Vagina (tissue), 2 donors: ENCODE results near the gene VPS25. TPM values are rescaled to one million over a fixed set of nuclear protein-coding genes. Genes with fewer than 3 reads are reported as not detected.

ENCODE experiments used
- DNase-seq, 2 donors: peaks; one replicate each; pipeline ENCODE4 v3.0.0-alpha.2; 2017; ENCODE audit errors: extremely low spot score in 2 of 2
- H3K27ac ChIP-seq: fragments of 200-600 bp; sonication (generic); one replicate; pipeline ENCODE4 v1.5.1; 2019
- H3K27me3 ChIP-seq: fragments of 200-600 bp; sonication (generic); one replicate; pipeline ENCODE4 v1.5.1; 2019
- H3K36me3 ChIP-seq, 2 donors: fragments of 200-600 bp; sonication (generic); one replicate each; pipeline ENCODE4 v1.5.1; 2017 to 2019
- H3K4me1 ChIP-seq: fragments of 200-600 bp; sonication (generic); one replicate; pipeline ENCODE4 v1.5.1; 2019
- H3K4me3 ChIP-seq, 2 donors: fragments of 200-600 bp; sonication (generic); 1 replicate in 1 of 2; 2 replicates in 1 of 2; pipeline ENCODE4 v1.5.1; 2016 to 2019
- H3K9me3 ChIP-seq: fragments of 200-600 bp; sonication (generic); one replicate; pipeline ENCODE4 v1.5.1; 2019
- CTCF ChIP-seq, 3 experiments: fragments of 450-650 bp in 2 of 3; fragments of 200-600 bp in 1 of 3; sonication (generic) in 1 of 3; IDR thresholded peaks; one replicate each; pipeline ENCODE4 v1.5.1; 2017 to 2019; ENCODE audit warnings: antibody characterized with exemption in 3 of 3, mild to moderate bottlenecking in 2 of 3, moderate library complexity in 2 of 3
- POLR2A ChIP-seq, 2 donors: fragments of 450-650 bp; IDR thresholded peaks; one replicate each; pipeline ENCODE4 v1.6.1; 2017; ENCODE audit warnings: antibody characterized with exemption in 2 of 2, mild to moderate bottlenecking in 2 of 2, moderate library complexity in 2 of 2
- POLR2AphosphoS5 ChIP-seq, 2 donors: sonication (generic); formaldehyde crosslinking; IDR thresholded peaks; one replicate each; pipeline ENCODE4 v1.9.0; 2017; ENCODE audit warnings: antibody characterized with exemption in 2 of 2, mild to moderate bottlenecking in 2 of 2, low read depth in 1 of 2; ENCODE audit not compliant: insufficient read depth in 1 of 2
- intact Hi-C: fragments of 100-400 bp; cut with DNase I; formaldehyde crosslinking; loops from one replicate; pipeline ENCODE4 v1.15.1; 2023
- total RNA-seq: library from RNA; depleted of rRNA; stranded (reverse); fragments of >200 nt; gene quantifications from one replicate; pipeline ENCODE4 v1.2.3, GENCODE V29; 2016

VPS25 gene
- total RNA-seq, 1 donor from 2014 or later = 28.2 TPM

DNA sequence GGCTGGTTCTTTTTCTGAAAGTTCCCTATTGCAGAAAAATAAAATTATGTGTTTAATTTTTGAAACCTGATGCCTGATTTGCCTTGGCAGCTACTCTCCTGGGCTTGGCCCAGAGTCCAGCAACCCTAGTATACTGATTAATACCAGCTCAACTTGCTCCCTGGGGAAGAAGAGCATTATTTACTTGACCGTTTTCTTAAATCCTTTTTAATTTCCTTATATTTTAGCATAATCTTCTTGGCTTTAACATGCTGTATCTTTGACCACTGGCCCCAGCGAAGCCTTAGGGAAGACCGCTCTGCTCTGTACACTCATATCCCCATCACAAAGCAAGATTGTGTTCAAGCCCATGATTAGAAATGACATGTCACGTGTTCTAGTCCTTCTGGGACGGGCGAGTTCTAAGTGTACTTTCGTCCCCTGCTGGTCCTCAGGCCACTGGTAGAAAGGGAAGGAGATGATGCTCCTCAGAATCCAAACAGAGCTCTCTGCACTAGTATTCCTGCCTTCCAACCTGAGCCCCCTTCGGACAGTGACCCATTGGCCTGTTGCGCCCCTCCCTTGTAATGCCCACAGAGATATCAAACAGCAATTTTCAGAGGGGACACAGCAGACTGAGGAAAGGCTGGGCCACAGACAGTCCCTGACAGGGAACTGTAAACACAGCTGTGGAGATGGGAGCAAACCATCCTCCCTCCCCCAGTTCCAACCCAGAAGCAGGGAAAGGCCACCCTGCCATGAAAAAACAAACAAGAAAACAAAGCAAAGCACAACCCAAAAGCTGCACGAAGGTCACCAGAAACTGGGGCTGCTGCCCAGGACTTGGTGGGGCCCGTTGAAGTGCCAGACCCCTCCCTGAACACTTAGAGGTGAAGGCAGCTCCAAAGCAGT is 24.1 kb upstream of the VPS25 start:
- DNase-seq = no peak
- peaks cover 28% of the 10 kb centered on the region for H3K4me1 ChIP-seq

GRCh38 chr17:42750739-42751344 is 22.4 kb upstream of the VPS25 start:
- no peak for DNase-seq
- no peaks in the 10 kb centered on the region for H3K9me3 ChIP-seq
- H3K27ac ChIP-seq = peak overlapping the region; percentile 74
- intact Hi-C loops = no loop called here
- no peaks in the 10 kb centered on the region for H3K36me3 ChIP-seq
- H3K27me3 ChIP-seq = no peaks in the 10 kb centered on the region
- H3K4me1 ChIP-seq = peaks cover 28% of the 10 kb centered on the region
- no peak overlapping the region for H3K4me3 ChIP-seq
- TF ChIP-seq POLR2AphosphoS5 (IDR thresholded peaks at IDR 0.05; ENCODE audit: insufficient read depth in 1 of 2, low read depth in 1 of 2) = no peak
- TF ChIP-seq CTCF (IDR thresholded peaks at IDR 0.05) = no peak
- no peak for TF ChIP-seq POLR2A (IDR thresholded peaks at IDR 0.05)

More for the DNA sequence above, 24.1 kb upstream of the VPS25 start:
- intact Hi-C loops = no loop called here
- TF ChIP-seq CTCF (IDR thresholded peaks at IDR 0.05) (no peak), POLR2AphosphoS5 (IDR thresholded peaks at IDR 0.05; ENCODE audit: insufficient read depth in 1 of 2, low read depth in 1 of 2) (no peak), POLR2A (IDR thresholded peaks at IDR 0.05) (no peak)
- Histone ChIP-seq H3K9me3 (no peaks in the 10 kb centered on the region), H3K36me3 (no peaks in the 10 kb centered on the region), H3K27ac (peak overlapping the region; percentile 74), H3K27me3 (no peaks in the 10 kb centered on the region), H3K4me3 (no peak overlapping the region)

DNA sequence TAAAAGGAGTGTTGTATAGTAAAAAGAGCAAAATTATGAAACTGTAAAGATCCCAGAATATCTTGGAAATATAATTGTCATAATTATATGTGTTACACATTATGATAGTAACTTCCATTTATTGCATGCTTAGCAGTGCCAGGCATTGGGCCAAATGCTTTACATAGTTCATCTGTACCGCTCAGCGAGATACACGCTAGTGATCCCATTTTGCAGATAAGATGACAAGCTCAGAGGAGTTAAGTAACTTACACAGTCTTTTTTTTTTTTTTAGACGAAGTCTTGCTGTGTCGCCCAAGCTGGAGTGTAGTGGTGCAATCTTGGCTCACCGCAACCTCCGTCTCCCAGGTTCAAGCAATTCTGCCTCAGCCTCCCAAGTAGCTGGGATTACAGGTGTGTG is 21.6 kb upstream of the VPS25 start:
- no peaks in the 10 kb centered on the region for H3K9me3 ChIP-seq
- no peak for DNase-seq
- H3K4me1 ChIP-seq = peaks cover 28% of the 10 kb centered on the region
- intact Hi-C loops = no loop called here
- H3K36me3 ChIP-seq = no peaks in the 10 kb centered on the region
- H3K27me3 ChIP-seq = no peaks in the 10 kb centered on the region
- no peak overlapping the region for H3K4me3 ChIP-seq
- TF ChIP-seq POLR2AphosphoS5 (IDR thresholded peaks at IDR 0.05; ENCODE audit: insufficient read depth in 1 of 2, low read depth in 1 of 2) = no peak
- TF ChIP-seq CTCF (IDR thresholded peaks at IDR 0.05) = no peak
- TF ChIP-seq POLR2A (IDR thresholded peaks at IDR 0.05) = no peak
- no peak overlapping the region for H3K27ac ChIP-seq

DNA sequence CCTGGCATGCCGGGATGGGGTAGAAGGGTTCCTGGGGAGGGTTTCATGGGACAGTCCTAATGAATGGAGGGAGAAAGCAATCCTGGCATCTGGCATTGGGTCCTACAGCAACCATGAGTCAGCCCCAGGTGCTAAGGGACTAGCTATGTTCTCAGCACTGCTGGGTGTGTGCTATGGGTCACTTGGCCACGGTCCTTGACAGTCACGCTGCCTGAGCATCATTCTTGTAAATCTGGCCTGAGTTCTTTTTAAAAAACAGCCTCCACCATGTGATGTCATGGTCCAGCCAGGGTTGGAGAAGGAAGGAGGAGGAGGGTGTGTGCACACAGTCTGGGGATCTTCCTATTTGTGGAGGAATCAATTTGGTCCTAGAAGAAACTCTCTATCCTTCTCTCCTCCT is 18.5 kb upstream of the VPS25 start:
- Histone ChIP-seq H3K27ac (peak overlapping the region; percentile 40), H3K27me3 (no peaks in the 10 kb centered on the region), H3K4me1 (peaks cover 18% of the 10 kb centered on the region), H3K4me3 (no peak overlapping the region), H3K36me3 (no peaks in the 10 kb centered on the region), H3K9me3 (no peaks in the 10 kb centered on the region)
- no peak for DNase-seq
- intact Hi-C loops = no loop called here
- TF ChIP-seq CTCF (IDR thresholded peaks at IDR 0.05) (no peak), POLR2A (IDR thresholded peaks at IDR 0.05) (no peak), POLR2AphosphoS5 (IDR thresholded peaks at IDR 0.05; ENCODE audit: insufficient read depth in 1 of 2, low read depth in 1 of 2) (peak in 1 of 2 donors; percentile 82)
